GM23248 (cell line): ENCODE data around the gene FOXB1. TPM values are rescaled to one million over a fixed set of nuclear protein-coding genes. Genes with fewer than 3 reads are reported as not detected.

Experiments used
- DNase-seq: peaks from one replicate; pipeline ENCODE4 v3.0.0-alpha.2; 2015
- H2AFZ ChIP-seq: fragments of 200-600 bp; sonication (generic); 2 replicates; pipeline ENCODE4 v1.6.1; 2016; ENCODE audit warnings: antibody characterized with exemption
- H3F3A ChIP-seq: fragments of 200-600 bp; sonication (generic); 2 replicates; pipeline ENCODE4 v1.6.1; 2016; ENCODE audit warnings: mild to moderate bottlenecking, antibody characterized with exemption, mixed run types; ENCODE audit not compliant: insufficient read depth
- H3K27ac ChIP-seq: fragments of 200-600 bp; sonication (generic); 2 replicates; pipeline ENCODE4 v1.5.1; 2016; ENCODE audit warnings: mild to moderate bottlenecking
- H3K27me3 ChIP-seq: fragments of 200-600 bp; sonication (generic); replicated peaks from 2 replicates; pipeline ENCODE4 v1.6.1; 2016; ENCODE audit warnings: mild to moderate bottlenecking; ENCODE audit not compliant: insufficient read depth
- H3K36me3 ChIP-seq: fragments of 200-600 bp; sonication (generic); 2 replicates; pipeline ENCODE4 v1.6.1; 2016; ENCODE audit warnings: low read depth, mild to moderate bottlenecking
- H3K4me1 ChIP-seq: fragments of 200-600 bp; sonication (generic); 2 replicates; pipeline ENCODE4 v1.6.1; 2016; ENCODE audit warnings: mild to moderate bottlenecking; ENCODE audit not compliant: insufficient read depth
- H3K4me2 ChIP-seq: fragments of 200-600 bp; sonication (generic); one replicate; pipeline ENCODE4 v1.6.1; 2016; ENCODE audit warnings: mild to moderate bottlenecking; ENCODE audit not compliant: unreplicated experiment
- H3K4me3 ChIP-seq: fragments of 200-600 bp; sonication (generic); 2 replicates; pipeline ENCODE4 v1.5.1; 2016; ENCODE audit warnings: mild to moderate bottlenecking
- H3K79me2 ChIP-seq: fragments of 200-600 bp; sonication (generic); 2 replicates; pipeline ENCODE4 v1.6.1; 2016; ENCODE audit warnings: mild to moderate bottlenecking; ENCODE audit not compliant: insufficient read depth
- H3K9ac ChIP-seq: fragments of 200-600 bp; sonication (generic); 2 replicates; pipeline ENCODE4 v1.6.1; 2016; ENCODE audit warnings: mild to moderate bottlenecking
- H3K9me2 ChIP-seq: fragments of 200-600 bp; sonication (generic); 2 replicates; pipeline ENCODE4 v1.6.1; 2016; ENCODE audit warnings: mixed run types, mild to moderate bottlenecking, moderate library complexity; ENCODE audit not compliant: insufficient read depth
- H3K9me3 ChIP-seq: fragments of 200-600 bp; sonication (generic); one replicate; pipeline ENCODE4 v1.6.1; 2017; ENCODE audit warnings: low read depth
- H4K20me1 ChIP-seq: fragments of 200-600 bp; sonication (generic); 2 replicates; pipeline ENCODE4 v1.6.0; 2016; ENCODE audit not compliant: insufficient read depth
- EZH2 ChIP-seq: fragments of 200-600 bp; sonication (generic); IDR thresholded peaks from 2 replicates; pipeline ENCODE4 v1.6.1; 2018; ENCODE audit warnings: antibody characterized with exemption, mild to moderate bottlenecking; ENCODE audit not compliant: insufficient read depth, poor library complexity, severe bottlenecking
- EZH2phosphoT487 ChIP-seq: fragments of 200-600 bp; sonication (generic); IDR thresholded peaks from 2 replicates; pipeline ENCODE4 v1.6.1; 2018; ENCODE audit warnings: antibody characterized with exemption, moderate library complexity, mild to moderate bottlenecking, low read depth; ENCODE audit not compliant: insufficient read depth
- WGBS, 2 experiments: methylation state at CpG; one replicate each; pipeline ENCODE4 v1.1.6; 2015 to 2017; ENCODE audit warnings: low lambda C conversion rate in 2 of 2, low coverage in 1 of 2; ENCODE audit errors: missing lambda C conversion rate in 2 of 2; 5-methylcytosine and 5-hydroxymethylcytosine counted together
- in situ Hi-C: fragments of 300-500 bp; cut with MboI; formaldehyde crosslinking; loops from 2 replicates; pipeline ENCODE4 v1.15.0; 2020
- polyA plus RNA-seq: library from polyadenylated mRNA; unstranded; fragments of >200 nt; fragmentation: Nextera tagmentation; extraction: Ambion mirVana; gene quantifications from 2 replicates; pipeline ENCODE4 v1.2.1, GENCODE V29; 2016
- total RNA-seq: library from RNA; depleted of rRNA; stranded (reverse); fragments of >200 nt; shearing (Covaris generic); gene quantifications from 2 replicates; pipeline ENCODE4 v1.2.3, GENCODE V29; 2014

Gene FOXB1
- total and polyA plus RNA-seq, 2 experiments from 2014 or later = not detected

DNA sequence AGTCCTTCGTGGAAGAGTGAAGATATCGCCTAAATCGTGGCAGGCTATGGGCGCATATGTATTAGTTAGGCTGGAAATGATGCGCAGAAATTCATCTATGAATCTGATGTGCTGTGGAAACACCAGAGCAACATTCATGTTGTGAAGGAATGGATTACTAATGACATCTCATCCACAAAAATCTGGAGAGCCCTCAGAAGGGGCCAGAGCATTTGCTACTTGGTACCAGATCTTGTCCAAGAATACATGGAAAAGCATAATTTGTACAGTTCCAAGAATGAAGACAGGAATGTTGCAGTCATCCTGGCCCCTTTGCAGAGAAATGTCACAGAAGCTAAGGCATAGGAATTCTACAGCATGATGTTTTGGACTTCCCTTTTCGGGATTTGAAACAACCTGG lies 38.4 kb upstream of the FOXB1 start:
- Histone ChIP-seq H3K4me2 (no peak overlapping the region), H3K27me3 (no peaks in the 10 kb centered on the region), H3K4me3 (no peak overlapping the region), H3K79me2 (no peaks in the 10 kb centered on the region), H3K9me3 (no peaks in the 10 kb centered on the region), H4K20me1 (no peaks in the 10 kb centered on the region), H3F3A (no peaks in the 10 kb centered on the region), H3K36me3 (no peaks in the 10 kb centered on the region), H3K9ac (no peak overlapping the region), H3K27ac (no peak overlapping the region), H3K4me1 (no peaks in the 10 kb centered on the region), H2AFZ (no peak overlapping the region), H3K9me2 (no peaks in the 10 kb centered on the region)
- DNase-seq = no peak
- in situ Hi-C loops = no loop called here
- no peak for TF ChIP-seq EZH2
- 69 to 71% methylated on average over 6 of the region's 6 CpGs for WGBS, 2 experiments

DNA sequence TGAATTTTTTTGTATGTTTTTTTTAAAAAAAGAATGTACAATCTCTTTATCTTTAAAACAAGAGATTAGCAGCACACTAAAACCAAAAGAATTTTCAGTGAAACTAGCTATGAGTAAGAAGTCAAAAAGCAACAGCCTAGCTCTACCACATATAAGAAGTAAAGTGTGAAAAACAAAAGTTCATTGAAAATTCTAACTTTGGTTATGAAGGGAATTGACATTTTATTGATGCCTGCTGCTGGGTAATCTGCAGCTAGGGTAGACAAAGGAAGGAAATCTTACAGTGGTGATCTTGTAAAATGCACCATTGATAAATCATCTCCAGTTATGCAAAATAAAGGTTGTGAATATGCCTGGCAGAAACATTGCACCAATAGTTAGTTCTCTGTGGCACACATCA lies 37.8 kb upstream of the FOXB1 start:
- in situ Hi-C loops = no loop called here
- Histone ChIP-seq H3K9me3 (no peaks in the 10 kb centered on the region), H3K36me3 (no peaks in the 10 kb centered on the region), H3K9me2 (no peaks in the 10 kb centered on the region), H3K27me3 (no peaks in the 10 kb centered on the region), H3K79me2 (no peaks in the 10 kb centered on the region), H3K9ac (no peak overlapping the region), H3K4me1 (no peaks in the 10 kb centered on the region), H3K27ac (no peak overlapping the region), H4K20me1 (no peaks in the 10 kb centered on the region), H3K4me3 (no peak overlapping the region), H3K4me2 (no peak overlapping the region), H2AFZ (no peak overlapping the region), H3F3A (no peaks in the 10 kb centered on the region)
- no peak for DNase-seq
- TF ChIP-seq EZH2phosphoT487 (no peak), EZH2 (no peak)

DNA sequence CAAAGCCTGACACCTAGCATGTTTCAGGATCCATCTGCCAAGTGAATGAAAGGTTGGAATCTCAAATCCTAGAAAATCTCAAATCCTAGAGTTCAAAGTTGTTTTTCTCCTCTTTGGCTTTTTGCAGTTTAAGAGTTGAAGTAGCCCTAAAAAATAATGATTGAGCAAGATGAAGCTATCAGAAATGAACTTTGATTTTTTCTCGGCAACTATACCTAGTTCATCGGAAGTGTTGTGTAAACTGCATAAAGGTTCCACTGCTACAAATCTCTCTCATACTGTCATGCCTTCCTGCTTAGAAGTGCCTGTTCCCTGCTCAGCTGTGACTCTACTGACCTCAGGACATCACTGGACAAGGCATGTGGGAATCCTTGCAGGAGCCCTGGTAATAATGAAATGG lies 35.8 kb upstream of the FOXB1 start:
- DNase-seq = no peak
- Histone ChIP-seq H3K9me2 (no peaks in the 10 kb centered on the region), H3K9ac (no peak overlapping the region), H3K4me2 (no peak overlapping the region), H3F3A (no peaks in the 10 kb centered on the region), H2AFZ (no peak overlapping the region), H3K4me3 (no peak overlapping the region), H3K79me2 (no peaks in the 10 kb centered on the region), H3K27ac (no peak overlapping the region), H4K20me1 (no peaks in the 10 kb centered on the region), H3K4me1 (no peaks in the 10 kb centered on the region), H3K27me3 (0 out of 2 replicates have a peak, but pooled peaks cover 5% of the 10 kb centered on the region), H3K9me3 (no peaks in the 10 kb centered on the region), H3K36me3 (no peaks in the 10 kb centered on the region)
- in situ Hi-C loops = no loop called here
- WGBS, 2 experiments = 50 to 55% methylated on average over 2 of the region's 2 CpGs
- no peak for TF ChIP-seq EZH2phosphoT487
- no peak for TF ChIP-seq EZH2

DNA sequence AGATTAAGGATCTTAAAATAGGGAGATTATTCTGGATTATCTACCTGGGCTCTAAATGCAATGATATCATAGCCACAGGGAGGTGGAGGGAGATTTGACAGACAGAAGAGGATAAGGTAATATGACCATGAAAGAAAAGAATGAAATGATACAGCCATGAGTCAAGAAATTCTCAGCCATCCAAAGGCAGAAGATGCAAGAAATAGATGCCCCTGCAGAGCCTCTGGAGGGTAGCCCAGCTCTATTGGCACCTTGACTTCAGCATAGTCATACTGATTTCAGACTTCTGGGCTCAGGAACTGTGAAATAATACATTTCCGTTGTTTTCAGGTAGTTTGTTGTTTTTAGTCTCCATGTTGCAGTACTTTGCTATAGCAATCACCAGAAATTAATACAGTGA lies 31.9 kb upstream of the FOXB1 start:
- no peak overlapping the region for H2AFZ ChIP-seq
- H3K4me2 ChIP-seq = no peak overlapping the region
- in situ Hi-C loops = no loop called here
- TF ChIP-seq EZH2 (no peak), EZH2phosphoT487 (no peak)
- WGBS, 2 experiments = 7 to 15% methylated on average over 1 of the region's 1 CpG
- H3K36me3 ChIP-seq = no peaks in the 10 kb centered on the region
- H3K9me3 ChIP-seq = no peaks in the 10 kb centered on the region
- no peaks in the 10 kb centered on the region for H3K79me2 ChIP-seq
- no peaks in the 10 kb centered on the region for H3K4me1 ChIP-seq
- H4K20me1 ChIP-seq = no peaks in the 10 kb centered on the region
- H3K9ac ChIP-seq = no peak overlapping the region
- H3K9me2 ChIP-seq = no peaks in the 10 kb centered on the region
- no peak for DNase-seq
- 0 out of 2 replicates have a peak, but pooled peaks cover 5% of the 10 kb centered on the region for H3K27me3 ChIP-seq
- no peak overlapping the region for H3K27ac ChIP-seq
- no peak overlapping the region for H3K4me3 ChIP-seq
- no peaks in the 10 kb centered on the region for H3F3A ChIP-seq

DNA sequence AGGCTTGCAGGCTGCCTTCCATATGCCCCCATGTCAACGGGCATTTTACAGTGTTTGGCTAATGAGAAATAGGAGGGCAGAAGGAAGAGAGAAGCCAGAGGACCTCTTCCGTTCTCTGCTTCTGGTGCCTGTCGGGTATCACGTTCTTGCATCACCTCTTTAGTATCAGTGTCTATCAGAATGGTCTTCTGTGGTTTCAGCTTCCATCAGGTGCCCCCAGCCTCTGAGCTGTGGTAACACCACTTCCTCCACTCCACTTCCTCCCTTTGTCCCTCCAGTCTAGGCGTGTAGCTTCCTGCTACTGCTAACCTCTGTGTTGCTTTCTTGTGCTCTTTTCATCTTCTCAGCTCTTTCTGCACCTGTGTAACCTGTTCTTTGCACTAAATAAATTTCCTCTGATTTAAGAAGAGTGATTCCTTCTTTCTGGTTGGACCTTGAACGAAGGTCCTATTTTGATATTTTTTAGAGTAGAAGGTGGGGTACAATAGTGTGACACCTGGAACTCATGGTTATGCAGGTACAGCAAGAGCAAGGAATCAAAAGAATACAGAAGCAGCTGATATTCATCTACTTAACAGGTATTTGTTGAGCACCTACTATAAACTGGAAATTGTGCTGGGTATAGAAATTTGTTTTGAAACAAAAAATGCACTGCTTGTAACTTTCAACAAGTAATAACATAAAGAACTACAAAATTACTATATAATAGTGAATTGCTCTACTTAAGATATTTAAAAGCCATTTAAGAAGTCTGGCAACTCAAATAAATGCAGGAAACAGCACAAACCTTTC lies 27.4 kb upstream of the FOXB1 start:
- Histone ChIP-seq H2AFZ (no peak overlapping the region), H3K4me1 (no peaks in the 10 kb centered on the region), H3K27me3 (peaks cover 17% of the 10 kb centered on the region; the same call in 1 of the 2 replicates), H3K27ac (no peak overlapping the region), H3K4me3 (no peak overlapping the region), H3K36me3 (no peaks in the 10 kb centered on the region), H3K9ac (no peak overlapping the region), H4K20me1 (no peaks in the 10 kb centered on the region), H3K9me2 (no peaks in the 10 kb centered on the region), H3K4me2 (no peak overlapping the region), H3K79me2 (no peaks in the 10 kb centered on the region), H3K9me3 (no peaks in the 10 kb centered on the region), H3F3A (no peaks in the 10 kb centered on the region)
- 39 to 41% methylated on average over 6 of the region's 6 CpGs for WGBS, 2 experiments
- TF ChIP-seq EZH2phosphoT487 (no peak), EZH2 (no peak)
- in situ Hi-C loops = no loop called here
- no peak for DNase-seq
